SK-N-SH (cell line): ENCODE data around the gene CATSPERE. TPM values are rescaled to one million over a fixed set of nuclear protein-coding genes. Genes with fewer than 3 reads are reported as not detected.

ENCODE experiments used
- CTCF ChIA-PET: fragments of 300-600, 350-600 bp; formaldehyde crosslinking; extraction: SDS; loops from one replicate; lab custom pipeline; 2021; lab: Yijun Ruan, JAX
- POLR2A ChIA-PET: fragments of 350-600 bp; sonication (Branson Sonifier 250); formaldehyde crosslinking; extraction: SDS; loops from one replicate; lab custom pipeline; 2020; ENCODE audit warnings: antibody characterized with exemption, inconsistent platforms; lab: Yijun Ruan, JAX
- DNase-seq: peaks from one replicate; pipeline ENCODE4 v3.0.0; 2012
- H2AFZ ChIP-seq: fragments of 200-600 bp; sonication (generic); 2 replicates; pipeline ENCODE4 v1.8.1; 2016; ENCODE audit warnings: antibody characterized with exemption, mild to moderate bottlenecking, low read depth
- H3F3A ChIP-seq: fragments of 200-600 bp; sonication (generic); replicated peaks from 2 replicates; pipeline ENCODE3; 2016; ENCODE audit warnings: antibody characterized with exemption, mild to moderate bottlenecking; ENCODE audit not compliant: insufficient read depth
- H3K27ac ChIP-seq, 2 experiments: fragments of 200-500 bp in 1 of 2; fragments of 200-600 bp in 1 of 2; sonication (Bioruptor generic) in 1 of 2; sonication (generic), shearing (Covaris generic) in 1 of 2; 2 replicates each; pipeline versions ENCODE4 v1.5.1 to v1.6.1; 2014 to 2016; ENCODE audit warnings: low read depth in 2 of 2, inconsistent platforms in 1 of 2, low read length in 1 of 2, mild to moderate bottlenecking in 1 of 2, mixed read lengths in 1 of 2
- H3K27me3 ChIP-seq: fragments of 200-600 bp; sonication (generic), shearing (Covaris generic); 2 replicates; pipeline ENCODE4 v1.6.1; 2016; ENCODE audit warnings: mixed run types; ENCODE audit not compliant: insufficient read depth
- H3K36me3 ChIP-seq, 2 experiments: fragments of 200-500 bp in 1 of 2; fragments of 200-600 bp in 1 of 2; sonication (Bioruptor generic) in 1 of 2; sonication (generic) in 1 of 2; replicated peaks in 1 of 2; 2 replicates each; pipeline versions ENCODE3 to v1.5.1; 2014 to 2016; ENCODE audit warnings: low read length in 1 of 2, mild to moderate bottlenecking in 1 of 2; ENCODE audit not compliant: insufficient read depth in 2 of 2, control insufficient read depth in 1 of 2
- H3K4me1 ChIP-seq, 2 experiments: fragments of 200-500 bp in 1 of 2; fragments of 200-600 bp in 1 of 2; sonication (Bioruptor generic) in 1 of 2; sonication (generic), shearing (Covaris generic) in 1 of 2; 2 replicates each; pipeline versions ENCODE4 v1.5.1 to v1.6.1; 2014 to 2016; ENCODE audit warnings: low read depth in 1 of 2, low read length in 1 of 2, mixed run types in 1 of 2; ENCODE audit not compliant: insufficient read depth in 2 of 2, control insufficient read depth in 1 of 2
- H3K4me2 ChIP-seq: fragments of 200-600 bp; sonication (generic), shearing (Covaris generic); 2 replicates; pipeline ENCODE4 v1.6.1; 2017; ENCODE audit warnings: mixed run types
- H3K4me3 ChIP-seq, 2 experiments: fragments of 200-500 bp in 1 of 2; fragments of 200-600 bp in 1 of 2; sonication (Bioruptor generic) in 1 of 2; sonication (generic), shearing (Covaris generic) in 1 of 2; 2 replicates each; pipeline versions ENCODE4 v1.5.1 to v1.8.1; 2014 to 2016; ENCODE audit warnings: low read depth in 2 of 2, inconsistent platforms in 1 of 2, low read length in 1 of 2, mild to moderate bottlenecking in 1 of 2, mixed read lengths in 1 of 2, moderate library complexity in 1 of 2
- H3K79me2 ChIP-seq: fragments of 200-600 bp; sonication (generic); 2 replicates; pipeline ENCODE4 v1.8.1; 2017; ENCODE audit warnings: mild to moderate bottlenecking; ENCODE audit not compliant: insufficient read depth
- H3K9ac ChIP-seq: fragments of 200-600 bp; sonication (generic); 2 replicates; pipeline ENCODE4 v1.6.1; 2017; ENCODE audit warnings: mixed run types
- H3K9me2 ChIP-seq: fragments of 200-600 bp; sonication (generic); 2 replicates; pipeline ENCODE4 v1.6.1; 2017; ENCODE audit warnings: mixed run types
- H3K9me3 ChIP-seq: fragments of 200-600 bp; sonication (generic); 2 replicates; pipeline ENCODE4 v1.6.1; 2017; ENCODE audit warnings: mixed run types, mild to moderate bottlenecking, moderate library complexity
- H4K20me1 ChIP-seq: fragments of 200-600 bp; sonication (generic); 2 replicates; pipeline ENCODE4 v1.6.1; 2017; ENCODE audit warnings: mild to moderate bottlenecking, mixed run types; ENCODE audit not compliant: insufficient read depth
- EP300 ChIP-seq, 2 experiments: IDR thresholded peaks; 2 replicates each; pipeline versions ENCODE4 v1.4.0 to v1.6.1; 2012; ENCODE audit warnings: borderline replicate concordance in 1 of 2, low read depth in 1 of 2, low read length in 1 of 2
- EZH2phosphoT487 ChIP-seq: fragments of 200-600 bp; sonication (generic); IDR thresholded peaks from 2 replicates; pipeline ENCODE4 v1.6.1; 2017; ENCODE audit warnings: low read depth, mixed run types, mild to moderate bottlenecking, antibody characterized with exemption, moderate library complexity, borderline replicate concordance
- FOSL2 ChIP-seq: IDR thresholded peaks from 2 replicates; pipeline ENCODE4 v1.4.0; 2012; ENCODE audit warnings: low read depth, mild to moderate bottlenecking, moderate library complexity, borderline replicate concordance
- FOXM1 ChIP-seq: IDR thresholded peaks from 2 replicates; pipeline ENCODE4 v1.4.0; 2012; ENCODE audit warnings: low read depth, mild to moderate bottlenecking
- GABPA ChIP-seq: IDR thresholded peaks from 2 replicates; pipeline ENCODE4 v1.4.0; 2012; ENCODE audit warnings: low read depth, mild to moderate bottlenecking
- GATA2 ChIP-seq: sonication (generic); formaldehyde crosslinking; IDR thresholded peaks from 2 replicates; pipeline ENCODE4 v1.5.0; 2020; ENCODE audit warnings: mild to moderate bottlenecking, missing genetic modification reagents
- MAX ChIP-seq: IDR thresholded peaks from 2 replicates; pipeline ENCODE4 v1.4.0; 2012; ENCODE audit warnings: low read depth
- MXI1 ChIP-seq: IDR thresholded peaks from 2 replicates; pipeline ENCODE4 v1.6.1; 2012; ENCODE audit warnings: mild to moderate bottlenecking, low read depth, low read length, improper control_type of control experiment
- NFIC ChIP-seq: IDR thresholded peaks from 2 replicates; pipeline ENCODE4 v1.4.0; 2012; ENCODE audit warnings: borderline replicate concordance
- RFX5 ChIP-seq: IDR thresholded peaks from 2 replicates; pipeline ENCODE4 v1.6.1; 2012; ENCODE audit warnings: mild to moderate bottlenecking, improper control_type of control experiment, low read length
- SMC3 ChIP-seq: IDR thresholded peaks from 2 replicates; pipeline ENCODE4 v1.6.1; 2012; ENCODE audit warnings: low read depth, low read length, improper control_type of control experiment
- TCF12 ChIP-seq: IDR thresholded peaks from 2 replicates; pipeline ENCODE4 v1.4.0; 2012
- YY1 ChIP-seq: IDR thresholded peaks from 2 replicates; pipeline ENCODE4 v1.4.0; 2012; ENCODE audit warnings: low read depth, mild to moderate bottlenecking
- WGBS: methylation state at CpG from one replicate; pipeline ENCODE4 v1.1.6; 2017; ENCODE audit warnings: low lambda C conversion rate; 5-methylcytosine and 5-hydroxymethylcytosine counted together
- polyA plus RNA-seq, 3 experiments: library from polyadenylated mRNA; depleted of rRNA; stranded (reverse); fragments of >200 nt; gene quantifications; 2 replicates each; pipeline ENCODE4 v1.2.3, GENCODE V29; 2012
- TF ChIP-seq, protein P1 (sequence below): IDR thresholded peaks from 2 replicates; pipeline ENCODE4 v1.6.1; 2012; ENCODE audit warnings: mild to moderate bottlenecking, low read depth, low read length, moderate library complexity
- TF ChIP-seq, protein P2 (sequence below): fragments of 200-600 bp; sonication (generic); IDR thresholded peaks from 2 replicates; pipeline ENCODE4 v1.6.1; 2017; ENCODE audit warnings: antibody characterized with exemption, mild to moderate bottlenecking, moderate library complexity
- TF ChIP-seq, protein P3 (sequence below): IDR thresholded peaks from 2 replicates; pipeline ENCODE4 v1.4.0; 2012; ENCODE audit warnings: low read depth, borderline replicate concordance
- TF ChIP-seq, protein P4 (sequence below): fragments of 150-350 bp; IDR thresholded peaks from 2 replicates; pipeline ENCODE4 v1.6.1; 2016; ENCODE audit warnings: mild to moderate bottlenecking, low read depth, low read length

The CATSPERE gene
- polyA plus RNA-seq, 1 of the 3 experiments (the other 2 are of a cell fraction) = 0.30 TPM

GRCh38 chr1:244545511-244545910 is 84.4 kb downstream of the CATSPERE start:
- no peak overlapping the region for H2AFZ ChIP-seq
- no peaks in the 10 kb centered on the region for H3K27me3 ChIP-seq
- peaks cover 4% of the 10 kb centered on the region; the same call in 1 of the 2 replicates for H3K9me3 ChIP-seq
- POLR2A ChIA-PET = no interaction called here
- H3K4me1 ChIP-seq = no peaks in the 10 kb centered on the region
- WGBS = 100% methylated on average over 1 of the region's 1 CpG
- H3K27ac ChIP-seq = no peak overlapping the region
- H4K20me1 ChIP-seq = no peaks in the 10 kb centered on the region
- H3K4me2 ChIP-seq = no peak overlapping the region
- H3F3A ChIP-seq = peaks cover 2% of the 10 kb centered on the region
- H3K9ac ChIP-seq = no peak overlapping the region
- no peak overlapping the region for H3K4me3 ChIP-seq
- H3K36me3 ChIP-seq = no peaks in the 10 kb centered on the region
- no peaks in the 10 kb centered on the region for H3K9me2 ChIP-seq
- CTCF ChIA-PET = interaction anchor here (0.6 kb wide), 1 partner anchor 10 kb away, joined by 3 read pairs; no protein-coding TSS in a partner anchor
- no peak for DNase-seq
- no peaks in the 10 kb centered on the region for H3K79me2 ChIP-seq
- no peak for TF ChIP-seq GABPA
- no peak for TF ChIP-seq FOSL2
- no peak for TF ChIP-seq EZH2phosphoT487
- TF ChIP-seq MAX = no peak
- TF ChIP-seq, protein P1, sequence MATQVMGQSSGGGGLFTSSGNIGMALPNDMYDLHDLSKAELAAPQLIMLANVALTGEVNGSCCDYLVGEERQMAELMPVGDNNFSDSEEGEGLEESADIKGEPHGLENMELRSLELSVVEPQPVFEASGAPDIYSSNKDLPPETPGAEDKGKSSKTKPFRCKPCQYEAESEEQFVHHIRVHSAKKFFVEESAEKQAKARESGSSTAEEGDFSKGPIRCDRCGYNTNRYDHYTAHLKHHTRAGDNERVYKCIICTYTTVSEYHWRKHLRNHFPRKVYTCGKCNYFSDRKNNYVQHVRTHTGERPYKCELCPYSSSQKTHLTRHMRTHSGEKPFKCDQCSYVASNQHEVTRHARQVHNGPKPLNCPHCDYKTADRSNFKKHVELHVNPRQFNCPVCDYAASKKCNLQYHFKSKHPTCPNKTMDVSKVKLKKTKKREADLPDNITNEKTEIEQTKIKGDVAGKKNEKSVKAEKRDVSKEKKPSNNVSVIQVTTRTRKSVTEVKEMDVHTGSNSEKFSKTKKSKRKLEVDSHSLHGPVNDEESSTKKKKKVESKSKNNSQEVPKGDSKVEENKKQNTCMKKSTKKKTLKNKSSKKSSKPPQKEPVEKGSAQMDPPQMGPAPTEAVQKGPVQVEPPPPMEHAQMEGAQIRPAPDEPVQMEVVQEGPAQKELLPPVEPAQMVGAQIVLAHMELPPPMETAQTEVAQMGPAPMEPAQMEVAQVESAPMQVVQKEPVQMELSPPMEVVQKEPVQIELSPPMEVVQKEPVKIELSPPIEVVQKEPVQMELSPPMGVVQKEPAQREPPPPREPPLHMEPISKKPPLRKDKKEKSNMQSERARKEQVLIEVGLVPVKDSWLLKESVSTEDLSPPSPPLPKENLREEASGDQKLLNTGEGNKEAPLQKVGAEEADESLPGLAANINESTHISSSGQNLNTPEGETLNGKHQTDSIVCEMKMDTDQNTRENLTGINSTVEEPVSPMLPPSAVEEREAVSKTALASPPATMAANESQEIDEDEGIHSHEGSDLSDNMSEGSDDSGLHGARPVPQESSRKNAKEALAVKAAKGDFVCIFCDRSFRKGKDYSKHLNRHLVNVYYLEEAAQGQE = no peak
- TF ChIP-seq, protein P2, sequence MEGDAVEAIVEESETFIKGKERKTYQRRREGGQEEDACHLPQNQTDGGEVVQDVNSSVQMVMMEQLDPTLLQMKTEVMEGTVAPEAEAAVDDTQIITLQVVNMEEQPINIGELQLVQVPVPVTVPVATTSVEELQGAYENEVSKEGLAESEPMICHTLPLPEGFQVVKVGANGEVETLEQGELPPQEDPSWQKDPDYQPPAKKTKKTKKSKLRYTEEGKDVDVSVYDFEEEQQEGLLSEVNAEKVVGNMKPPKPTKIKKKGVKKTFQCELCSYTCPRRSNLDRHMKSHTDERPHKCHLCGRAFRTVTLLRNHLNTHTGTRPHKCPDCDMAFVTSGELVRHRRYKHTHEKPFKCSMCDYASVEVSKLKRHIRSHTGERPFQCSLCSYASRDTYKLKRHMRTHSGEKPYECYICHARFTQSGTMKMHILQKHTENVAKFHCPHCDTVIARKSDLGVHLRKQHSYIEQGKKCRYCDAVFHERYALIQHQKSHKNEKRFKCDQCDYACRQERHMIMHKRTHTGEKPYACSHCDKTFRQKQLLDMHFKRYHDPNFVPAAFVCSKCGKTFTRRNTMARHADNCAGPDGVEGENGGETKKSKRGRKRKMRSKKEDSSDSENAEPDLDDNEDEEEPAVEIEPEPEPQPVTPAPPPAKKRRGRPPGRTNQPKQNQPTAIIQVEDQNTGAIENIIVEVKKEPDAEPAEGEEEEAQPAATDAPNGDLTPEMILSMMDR = no peak
- no peak for TF ChIP-seq SMC3
- no peak for TF ChIP-seq RFX5
- no peak for TF ChIP-seq FOXM1
- TF ChIP-seq TCF12 = no peak

DNA sequence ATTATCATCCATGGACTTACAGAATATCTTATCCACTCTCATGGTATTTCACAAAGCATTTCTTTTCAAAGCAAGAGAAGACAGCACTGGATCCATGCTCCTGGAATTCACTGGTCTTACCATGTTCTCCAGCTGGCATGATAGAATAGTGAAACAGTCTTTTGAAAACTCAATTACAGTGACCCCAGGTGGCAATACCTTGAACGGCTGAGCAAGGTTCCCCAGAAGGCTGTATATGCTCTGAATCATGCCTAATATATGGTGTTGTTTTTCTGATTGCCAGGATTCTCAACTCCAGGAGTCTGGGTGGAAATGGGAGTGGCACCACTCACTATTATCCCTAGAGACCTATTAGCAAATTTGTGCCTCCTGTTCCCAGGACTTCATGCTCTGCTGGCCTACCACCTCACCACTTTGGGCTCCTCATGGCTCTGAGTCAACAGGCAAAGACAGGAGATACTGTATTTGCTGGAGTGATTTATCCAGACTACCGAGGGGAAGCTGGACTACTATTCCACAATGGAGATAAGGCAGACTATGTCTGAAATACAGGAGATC is 87.6 kb downstream of the CATSPERE start:
- Histone ChIP-seq H3K9me2 (no peaks in the 10 kb centered on the region), H3K4me3 (no peak overlapping the region), H3K27me3 (no peaks in the 10 kb centered on the region), H3K9ac (no peak overlapping the region), H3K27ac (no peak overlapping the region), H2AFZ (no peak overlapping the region), H3K79me2 (no peaks in the 10 kb centered on the region), H4K20me1 (no peaks in the 10 kb centered on the region), H3K9me3 (peaks cover 4% of the 10 kb centered on the region; the same call in 1 of the 2 replicates), H3K36me3 (no peaks in the 10 kb centered on the region), H3K4me1 (no peaks in the 10 kb centered on the region), H3F3A (peaks cover 2% of the 10 kb centered on the region), H3K4me2 (no peak overlapping the region)
- no peak for DNase-seq
- CTCF ChIA-PET = no interaction called here
- POLR2A ChIA-PET = no interaction called here
- 0% methylated on average over 2 of the region's 2 CpGs for WGBS
- TF ChIP-seq, protein P3, sequence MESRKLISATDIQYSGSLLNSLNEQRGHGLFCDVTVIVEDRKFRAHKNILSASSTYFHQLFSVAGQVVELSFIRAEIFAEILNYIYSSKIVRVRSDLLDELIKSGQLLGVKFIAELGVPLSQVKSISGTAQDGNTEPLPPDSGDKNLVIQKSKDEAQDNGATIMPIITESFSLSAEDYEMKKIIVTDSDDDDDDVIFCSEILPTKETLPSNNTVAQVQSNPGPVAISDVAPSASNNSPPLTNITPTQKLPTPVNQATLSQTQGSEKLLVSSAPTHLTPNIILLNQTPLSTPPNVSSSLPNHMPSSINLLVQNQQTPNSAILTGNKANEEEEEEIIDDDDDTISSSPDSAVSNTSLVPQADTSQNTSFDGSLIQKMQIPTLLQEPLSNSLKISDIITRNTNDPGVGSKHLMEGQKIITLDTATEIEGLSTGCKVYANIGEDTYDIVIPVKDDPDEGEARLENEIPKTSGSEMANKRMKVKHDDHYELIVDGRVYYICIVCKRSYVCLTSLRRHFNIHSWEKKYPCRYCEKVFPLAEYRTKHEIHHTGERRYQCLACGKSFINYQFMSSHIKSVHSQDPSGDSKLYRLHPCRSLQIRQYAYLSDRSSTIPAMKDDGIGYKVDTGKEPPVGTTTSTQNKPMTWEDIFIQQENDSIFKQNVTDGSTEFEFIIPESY = no peak
- TF ChIP-seq YY1 (no peak), MXI1 (no peak), NFIC (no peak), EP300 (IDR thresholded peaks at IDR 0.05; ENCODE audit: borderline replicate concordance in 1 of 2, low read depth in 1 of 2, low read length in 1 of 2) (no peak), GATA2 (CRISPR knock-in tag) (no peak), EZH2phosphoT487 (no peak)
- TF ChIP-seq, protein P4, sequence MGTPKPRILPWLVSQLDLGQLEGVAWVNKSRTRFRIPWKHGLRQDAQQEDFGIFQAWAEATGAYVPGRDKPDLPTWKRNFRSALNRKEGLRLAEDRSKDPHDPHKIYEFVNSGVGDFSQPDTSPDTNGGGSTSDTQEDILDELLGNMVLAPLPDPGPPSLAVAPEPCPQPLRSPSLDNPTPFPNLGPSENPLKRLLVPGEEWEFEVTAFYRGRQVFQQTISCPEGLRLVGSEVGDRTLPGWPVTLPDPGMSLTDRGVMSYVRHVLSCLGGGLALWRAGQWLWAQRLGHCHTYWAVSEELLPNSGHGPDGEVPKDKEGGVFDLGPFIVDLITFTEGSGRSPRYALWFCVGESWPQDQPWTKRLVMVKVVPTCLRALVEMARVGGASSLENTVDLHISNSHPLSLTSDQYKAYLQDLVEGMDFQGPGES = no peak
